HepG2 (cell line): ENCODE measurements around the gene UBE2D4. TPM values are rescaled to one million over a fixed set of nuclear protein-coding genes. Genes with fewer than 3 reads are reported as not detected.
A peak's percentile ranks its signal among the peaks of the same experiment; 100 is the strongest.

Experiments used
- ATAC-seq: fragments of 200-7000 bp; cut with Tn5 transposase; 3 replicates; pipeline ENCODE4 v1.9.1; 2020; ENCODE audit warnings: mild to moderate bottlenecking, moderate library complexity
- BruUV-seq: library from RNA; stranded (reverse); fragments of 400-500 nt; replicated peaks from 2 replicates; lab custom pipeline; 2021; lab: Mats Ljungman, UMichigan
- CTCF ChIA-PET: fragments of 300-600 bp; formaldehyde crosslinking; extraction: SDS; loops from one replicate; lab custom pipeline; 2021; ENCODE audit warnings: low total read pairs, inconsistent platforms, low intra/inter-chr PET ratio; lab: Yijun Ruan, JAX
- POLR2A ChIA-PET: fragments of 350-600 bp; sonication (Branson Sonifier 250); formaldehyde crosslinking; loops from one replicate; lab custom pipeline; 2020; ENCODE audit warnings: antibody characterized with exemption, inconsistent platforms; lab: Yijun Ruan, JAX
- DNase-seq: peaks from one replicate; pipeline ENCODE4 v3.0.0-alpha.2; 2015; ENCODE audit warnings: low spot score
- FAIRE-seq: peaks from 3 replicates; lab custom pipeline; 2011; peaks lifted over from hg19 to GRCh38; lab: Jason Lieb, UNC
- H2AFZ ChIP-seq: one replicate; pipeline ENCODE4 v1.6.1; 2011; ENCODE audit warnings: low read length, inconsistent platforms
- H3K27ac ChIP-seq: fragments of 300-600 bp; 3 replicates; pipeline ENCODE4 v1.8.0; 2011; ENCODE audit warnings: mixed run types, mild to moderate bottlenecking, mixed read lengths, low read length, inconsistent platforms; ENCODE audit not compliant: insufficient read depth; ENCODE audit errors: extremely low read length
- H3K27me3 ChIP-seq, 2 experiments: fragments of 200-600 bp in 1 of 2; 2 replicates in 1 of 2; 3 replicates in 1 of 2; pipeline versions ENCODE4 v1.6.0 to v1.8.0; 2011; ENCODE audit warnings: low read length in 2 of 2, mild to moderate bottlenecking in 2 of 2, moderate library complexity in 2 of 2, inconsistent platforms in 1 of 2; ENCODE audit not compliant: insufficient read depth in 2 of 2, control insufficient read depth in 1 of 2
- H3K36me3 ChIP-seq, 2 experiments: fragments of 200-600 bp in 1 of 2; replicated peaks in 1 of 2; 2 replicates in 1 of 2; 3 replicates in 1 of 2; pipeline versions ENCODE4 v1.5.1 to v1.8.0; 2011; ENCODE audit warnings: low read length in 2 of 2, inconsistent platforms in 1 of 2; ENCODE audit not compliant: insufficient read depth in 2 of 2, control insufficient read depth in 1 of 2
- H3K4me1 ChIP-seq: 2 replicates; pipeline ENCODE4 v1.5.1; 2012; ENCODE audit warnings: low read length, inconsistent platforms; ENCODE audit not compliant: insufficient read depth
- H3K4me2 ChIP-seq: 2 replicates; pipeline ENCODE4 v1.6.0; 2011; ENCODE audit warnings: low read depth, low read length, inconsistent platforms
- H3K4me3 ChIP-seq, 3 experiments: fragments of 200-600 bp in 1 of 3; sonication (generic), shearing (Covaris generic) in 1 of 3; replicated peaks in 1 of 3; 2 replicates each; pipeline ENCODE4 v1.5.1; 2011 to 2016; ENCODE audit warnings: low read length in 3 of 3, inconsistent platforms in 2 of 3, low read depth in 2 of 3, mild to moderate bottlenecking in 2 of 3, control low read depth in 1 of 3, mixed read lengths in 1 of 3; ENCODE audit not compliant: insufficient read depth in 1 of 3
- H3K79me2 ChIP-seq: one replicate; pipeline ENCODE4 v1.6.1; 2011; ENCODE audit warnings: low read length, inconsistent platforms; ENCODE audit not compliant: insufficient read depth
- H3K9ac ChIP-seq: 2 replicates; pipeline ENCODE4 v1.6.0; 2011; ENCODE audit warnings: mild to moderate bottlenecking, low read depth, low read length, inconsistent platforms; ENCODE audit not compliant: insufficient read depth
- H3K9me3 ChIP-seq: 2 replicates; pipeline ENCODE4 v1.5.1; 2012; ENCODE audit warnings: mild to moderate bottlenecking, low read length
- H4K20me1 ChIP-seq: 2 replicates; pipeline ENCODE4 v1.6.0; 2011; ENCODE audit warnings: inconsistent platforms, mild to moderate bottlenecking, low read length, moderate library complexity; ENCODE audit not compliant: insufficient read depth
- CCDC6 ChIP-seq: sonication (generic); formaldehyde crosslinking; IDR thresholded peaks from 2 replicates; pipeline ENCODE4 v1.8.1; 2022; ENCODE audit warnings: mild to moderate bottlenecking, missing genetic modification reagents, moderate library complexity
- FOXA3 ChIP-seq: IDR thresholded peaks from 2 replicates; pipeline ENCODE4 v1.6.1; 2016; ENCODE audit warnings: missing genetic modification reagents, missing compliant biosample characterization
- HDAC2 ChIP-seq: sonication (generic); formaldehyde crosslinking; IDR thresholded peaks from 2 replicates; pipeline ENCODE4 v1.4.0; 2020; ENCODE audit warnings: missing genetic modification reagents
- HNF4G ChIP-seq, 2 experiments: sonication (generic) in 1 of 2; formaldehyde crosslinking in 1 of 2; IDR thresholded peaks; 2 replicates each; pipeline versions ENCODE4 v1.4.0 to v1.6.1; 2011 to 2020; ENCODE audit warnings: borderline replicate concordance in 2 of 2, low read depth in 2 of 2, mild to moderate bottlenecking in 2 of 2, low read length in 1 of 2, missing genetic modification reagents in 1 of 2, moderate library complexity in 1 of 2
- KDM5A ChIP-seq: fragments of 200-600 bp; sonication (generic); IDR thresholded peaks from 2 replicates; pipeline ENCODE4 v1.7.0; 2018; ENCODE audit warnings: antibody characterized with exemption, mild to moderate bottlenecking, low read length, borderline replicate concordance
- MIXL1 ChIP-seq: IDR thresholded peaks from 2 replicates; pipeline ENCODE4 v1.6.1; 2016
- MTF1 ChIP-seq: sonication (generic); formaldehyde crosslinking; IDR thresholded peaks from 2 replicates; pipeline ENCODE4 v1.5.0; 2020; ENCODE audit warnings: missing genetic modification reagents
- MXD1 ChIP-seq: sonication (generic); formaldehyde crosslinking; IDR thresholded peaks from 2 replicates; pipeline ENCODE4 v1.4.0; 2020; ENCODE audit warnings: mild to moderate bottlenecking, missing genetic modification reagents
- NCOA2 ChIP-seq: sonication (generic); formaldehyde crosslinking; IDR thresholded peaks from 2 replicates; pipeline ENCODE4 v1.8.0; 2022; ENCODE audit warnings: inconsistent platforms
- RBM22 ChIP-seq: fragments of 200-400 bp; formaldehyde crosslinking; optimal IDR thresholded peaks from 2 replicates; pipeline ENCODE3; 2017; ENCODE audit warnings: mild to moderate bottlenecking, low read length, moderate library complexity
- RNF2 ChIP-seq: fragments of 450-650 bp; conservative IDR thresholded peaks from 2 replicates; pipeline ENCODE4 v1.6.1; 2016; ENCODE audit warnings: low read depth
- SNAI1 ChIP-seq: sonication (generic); formaldehyde crosslinking; IDR thresholded peaks from 2 replicates; pipeline ENCODE4 v1.5.0; 2020; ENCODE audit warnings: mild to moderate bottlenecking, missing genetic modification reagents, borderline replicate concordance
- STAG1 ChIP-seq: sonication (generic); formaldehyde crosslinking; IDR thresholded peaks from 2 replicates; pipeline ENCODE4 v1.4.0; 2020; ENCODE audit warnings: missing genetic modification reagents
- THAP11 ChIP-seq: IDR thresholded peaks from 2 replicates; pipeline ENCODE4 v1.6.1; 2016; ENCODE audit warnings: missing biosample characterization, missing genetic modification reagents
- U2AF1 ChIP-seq: fragments of 200-400 bp; formaldehyde crosslinking; optimal IDR thresholded peaks from 2 replicates; pipeline ENCODE3; 2017; ENCODE audit warnings: mild to moderate bottlenecking, low read depth, low read length
- ZMYM4 ChIP-seq: sonication (generic); formaldehyde crosslinking; IDR thresholded peaks from 2 replicates; pipeline ENCODE4 v1.8.1; 2023; ENCODE audit warnings: mild to moderate bottlenecking, missing genetic modification reagents
- ZNF205 ChIP-seq: IDR thresholded peaks from 2 replicates; pipeline ENCODE4 v1.6.1; 2018; ENCODE audit warnings: missing biosample characterization, missing genetic modification reagents
- ZNF775 ChIP-seq: sonication (generic); formaldehyde crosslinking; IDR thresholded peaks from 2 replicates; pipeline ENCODE4 v1.4.0; 2020; ENCODE audit warnings: missing genetic modification reagents, mild to moderate bottlenecking, moderate library complexity, borderline replicate concordance
- WGBS: methylation state at CpG from one replicate; pipeline ENCODE4 v1.1.6; 2017; ENCODE audit warnings: low lambda C conversion rate; 5-methylcytosine and 5-hydroxymethylcytosine counted together
- in situ Hi-C: cut with HindIII; loops from 2 replicates; pipeline ENCODE4 v1.10.0; 2017; ENCODE audit warnings: low pct_unique_long_range_greater_than_20kb; ENCODE audit not compliant: extremely low pct_ligation_motif_present
- intact Hi-C: fragments of 100-400 bp; cut with micrococcal nuclease; formaldehyde crosslinking; loops from one replicate; pipeline ENCODE4 v1.10.0; 2022; ENCODE audit not compliant: unreplicated experiment
- polyA plus RNA-seq, 8 experiments: library from polyadenylated mRNA; depleted of rRNA in 3 of 8; stranded (reverse) in 7 of 8; unstranded in 1 of 8; fragments of >200 nt; fragmentation: Illumina TruSeq in 4 of 8; extraction: Trizol in 4 of 8; gene quantifications; 2 replicates each; pipeline versions ENCODE4 v1.2.1 to v1.2.3, GENCODE V29; 2011 to 2016; ENCODE audit warnings: low read depth in 4 of 8, missing spikeins in 1 of 8, mixed read lengths in 1 of 8; ENCODE audit not compliant: insufficient read depth in 1 of 8
- total RNA-seq, 5 experiments: library from RNA; depleted of rRNA; stranded (reverse); fragments of >200 nt; fragmentation: Illumina TruSeq; extraction: Trizol; gene quantifications; 2 replicates each; pipeline ENCODE4 v1.2.3, GENCODE V29; 2016; ENCODE audit warnings: low read depth in 1 of 5

UBE2D4 gene
- total and polyA plus RNA-seq, 2 of the 13 experiments (the other 11 are each of a cell fraction or from before 2014, with no cell fraction given): 9.9 to 16.0 TPM

DNA sequence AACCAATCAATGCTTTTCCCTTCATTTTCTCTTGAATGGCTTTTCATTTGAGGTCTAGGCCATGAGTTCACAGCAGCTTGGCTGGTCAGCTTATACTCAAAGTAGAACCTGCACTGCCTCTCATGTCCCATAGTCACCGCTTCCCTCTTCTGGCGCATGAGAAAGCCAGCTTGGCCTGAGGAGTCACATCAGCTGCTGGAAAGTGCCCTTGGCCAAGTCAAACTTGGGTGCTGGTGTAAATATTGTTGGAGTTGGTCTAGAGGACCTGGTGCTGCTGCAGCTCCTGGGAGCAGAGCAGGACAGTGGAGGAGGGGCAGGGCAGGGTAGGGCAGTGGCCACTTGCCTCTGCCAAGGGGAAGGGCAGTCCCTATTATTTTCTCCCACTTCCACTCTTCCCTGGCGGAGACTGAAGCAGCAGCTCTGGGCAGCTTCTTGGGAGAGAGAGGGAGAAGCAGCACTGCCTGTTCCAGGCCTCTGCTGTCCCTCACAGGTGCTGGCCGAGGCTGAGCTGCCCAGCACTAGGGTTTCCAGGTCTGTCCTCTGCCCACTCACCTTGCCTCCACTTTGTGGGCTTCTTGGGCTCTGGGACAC, 12.8 kb downstream of the UBE2D4 start (continued):
- TF ChIP-seq RNF2: no peak
- TF ChIP-seq, all 625 proteins: peak for 0

DNA sequence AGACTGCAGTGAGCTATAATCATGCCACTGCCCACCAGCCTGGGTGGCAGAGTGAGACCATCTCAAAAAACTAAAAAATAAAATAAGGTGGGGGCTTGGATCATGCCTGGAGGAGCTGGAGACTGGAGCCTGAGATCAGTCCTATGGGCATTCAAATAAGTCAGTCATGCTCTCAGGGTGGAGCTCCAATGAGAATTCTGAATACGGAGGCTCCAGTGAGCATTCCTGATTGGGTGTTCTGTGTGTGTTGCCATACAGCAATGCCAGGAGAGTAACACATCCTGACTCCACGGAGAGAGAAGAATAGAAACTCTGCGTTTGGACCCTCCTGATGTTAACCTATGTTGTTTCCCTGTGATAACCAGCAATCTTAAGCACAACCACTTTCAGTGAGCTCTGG, 16.0 kb downstream of the UBE2D4 start:
- POLR2A ChIA-PET: interaction anchor here (1.8 kb wide), 1 partner anchor 38 kb away, joined by 5 read pairs; no protein-coding TSS in a partner anchor
- ATAC-seq (no peak), DNase-seq (no peak), FAIRE-seq (no peak)
- no peaks in the 10 kb centered on the region for H3K9me3 ChIP-seq
- BruUV-seq: no TSS peak
- H3K4me3 ChIP-seq: no peak overlapping the region
- H3K36me3 ChIP-seq: no peaks in the 10 kb centered on the region
- H3K9ac ChIP-seq: no peak overlapping the region
- intact Hi-C loops: no loop called here
- H3K27ac ChIP-seq: no peak overlapping the region
- in situ Hi-C loops: no loop called here
- CTCF ChIA-PET: no interaction called here
- WGBS: 87% methylated on average over 3 of the region's 3 CpGs
- H3K27me3 ChIP-seq: no peaks in the 10 kb centered on the region
- no peak overlapping the region for H2AFZ ChIP-seq
- TF ChIP-seq HDAC2 (CRISPR knock-in tag) (no peak), MXD1 (CRISPR knock-in tag) (no peak), ZNF205 (CRISPR knock-in tag) (no peak), NCOA2 (CRISPR knock-in tag) (no peak), U2AF1 (no peak)
- H3K4me2 ChIP-seq: no peak overlapping the region
- H3K4me1 ChIP-seq: peaks cover 13% of the 10 kb centered on the region
- no peaks in the 10 kb centered on the region for H4K20me1 ChIP-seq
- H3K79me2 ChIP-seq: no peaks in the 10 kb centered on the region

- ChIA-PET POLR2A (interaction anchor here (1.8 kb wide), 1 partner anchor 38 kb away, joined by 5 read pairs; no protein-coding TSS in a partner anchor), CTCF (no interaction called here)
- H3K79me2 ChIP-seq: no peaks in the 10 kb centered on the region
- no peak overlapping the region for H2AFZ ChIP-seq
- FAIRE-seq (peak; percentile 42), DNase-seq (no peak), ATAC-seq (peak; percentile 82)
- peaks cover 13% of the 10 kb centered on the region for H3K4me1 ChIP-seq
- no peak overlapping the region for H3K9ac ChIP-seq
- H3K4me2 ChIP-seq: no peak overlapping the region
- in situ Hi-C loops: no loop called here
- H3K36me3 ChIP-seq: no peaks in the 10 kb centered on the region
- no peaks in the 10 kb centered on the region for H3K27me3 ChIP-seq
- 72% methylated on average over 1 of the region's 3 CpGs for WGBS
- H3K27ac ChIP-seq: no peak overlapping the region
- H4K20me1 ChIP-seq: no peaks in the 10 kb centered on the region
- intact Hi-C loops: loop anchor here (1.0 kb wide), 1 partner anchor 38 kb away; no protein-coding TSS in a partner anchor
- H3K4me3 ChIP-seq: no peak overlapping the region
- no TSS peak for BruUV-seq
- no peaks in the 10 kb centered on the region for H3K9me3 ChIP-seq
- TF ChIP-seq THAP11: no peak
- TF ChIP-seq KDM5A: no peak
- TF ChIP-seq SNAI1: no peak
- TF ChIP-seq MTF1 (CRISPR knock-in tag): no peak
- no peak for TF ChIP-seq ZNF775 (CRISPR knock-in tag)
- peak; percentile 67; the same call in 1 of the 2 replicates for TF ChIP-seq MIXL1 (CRISPR knock-in tag)
- peak; percentile 38 for TF ChIP-seq STAG1 (CRISPR knock-in tag)
- no peak for TF ChIP-seq ZMYM4
- TF ChIP-seq RBM22: no peak
- no peak for TF ChIP-seq CCDC6 (CRISPR knock-in tag)
- peak; percentile 67 for TF ChIP-seq HNF4G (IDR thresholded peaks at IDR 0.05; ENCODE audit: borderline replicate concordance, low read depth, low read length)
- no peak for TF ChIP-seq HNF4G (CRISPR knock-in tag; IDR thresholded peaks at IDR 0.05; ENCODE audit: borderline replicate concordance, low read depth)
- no peak for TF ChIP-seq FOXA3
These were observed 16.8 kb downstream of the UBE2D4 start for GRCh38 chr7:43942997-43943396.
